Measurements from ENCODE around the gene CFAP46.

DNA sequence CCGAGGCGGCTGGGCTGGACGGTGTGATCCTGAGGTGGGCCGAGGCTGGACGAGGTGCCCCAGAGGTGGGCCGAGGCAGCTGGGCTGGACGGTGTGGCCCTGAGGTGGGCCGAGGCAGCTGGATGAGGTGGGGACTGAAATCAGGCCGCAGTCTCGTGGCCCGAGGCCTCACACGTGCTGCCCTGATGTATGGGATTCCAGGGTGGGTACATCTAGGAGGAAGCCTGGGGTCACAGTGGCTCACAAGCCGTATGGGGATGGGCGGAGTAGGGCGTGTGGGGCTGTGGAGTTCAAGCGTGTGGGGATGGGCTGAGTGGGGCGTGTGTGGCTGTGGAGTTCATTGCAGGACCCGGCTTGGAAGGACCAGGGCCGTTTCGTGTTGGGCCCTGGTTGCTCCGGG is 144.0 kb downstream of the CFAP46 start:
- no peak for TF ChIP-seq POLR2A (IDR thresholded peaks at IDR 0.05)
- TF ChIP-seq, protein P1, sequence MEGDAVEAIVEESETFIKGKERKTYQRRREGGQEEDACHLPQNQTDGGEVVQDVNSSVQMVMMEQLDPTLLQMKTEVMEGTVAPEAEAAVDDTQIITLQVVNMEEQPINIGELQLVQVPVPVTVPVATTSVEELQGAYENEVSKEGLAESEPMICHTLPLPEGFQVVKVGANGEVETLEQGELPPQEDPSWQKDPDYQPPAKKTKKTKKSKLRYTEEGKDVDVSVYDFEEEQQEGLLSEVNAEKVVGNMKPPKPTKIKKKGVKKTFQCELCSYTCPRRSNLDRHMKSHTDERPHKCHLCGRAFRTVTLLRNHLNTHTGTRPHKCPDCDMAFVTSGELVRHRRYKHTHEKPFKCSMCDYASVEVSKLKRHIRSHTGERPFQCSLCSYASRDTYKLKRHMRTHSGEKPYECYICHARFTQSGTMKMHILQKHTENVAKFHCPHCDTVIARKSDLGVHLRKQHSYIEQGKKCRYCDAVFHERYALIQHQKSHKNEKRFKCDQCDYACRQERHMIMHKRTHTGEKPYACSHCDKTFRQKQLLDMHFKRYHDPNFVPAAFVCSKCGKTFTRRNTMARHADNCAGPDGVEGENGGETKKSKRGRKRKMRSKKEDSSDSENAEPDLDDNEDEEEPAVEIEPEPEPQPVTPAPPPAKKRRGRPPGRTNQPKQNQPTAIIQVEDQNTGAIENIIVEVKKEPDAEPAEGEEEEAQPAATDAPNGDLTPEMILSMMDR (IDR thresholded peaks at IDR 0.05), result no peak
- TF ChIP-seq EP300 (IDR thresholded peaks at IDR 0.05), result no peak

All from ovary (tissue), 3 donors.